Dermis microvascular lymphatic vessel endothelial cell (primary cell): ENCODE measurements around the gene SRPX2. TPM values are rescaled to one million over a fixed set of nuclear protein-coding genes. Genes with fewer than 3 reads are reported as not detected.

Experiments
- DNase-seq, 2 donors: peaks; one replicate each; pipeline versions ENCODE4 v3.0.0 to v3.0.0-alpha.2; 2010; ENCODE audit warnings: low read depth in 2 of 2
- total RNA-seq: library from RNA; depleted of rRNA; stranded (reverse); fragments of >200 nt; gene quantifications from 2 replicates; pipeline ENCODE4 v1.2.1, GENCODE V29; 2014

SRPX2 gene
- total RNA-seq, 1 donor from 2014 or later, result 4.0 TPM

GRCh38 chrX:100649550-100650356 is 5.8 kb downstream of the SRPX2 start:
- DNase-seq, result peak; percentile 88 to 92

- no peak for DNase-seq
Observed at GRCh38 chrX:100650841-100651240, 6.8 kb downstream of the SRPX2 start.

DNA sequence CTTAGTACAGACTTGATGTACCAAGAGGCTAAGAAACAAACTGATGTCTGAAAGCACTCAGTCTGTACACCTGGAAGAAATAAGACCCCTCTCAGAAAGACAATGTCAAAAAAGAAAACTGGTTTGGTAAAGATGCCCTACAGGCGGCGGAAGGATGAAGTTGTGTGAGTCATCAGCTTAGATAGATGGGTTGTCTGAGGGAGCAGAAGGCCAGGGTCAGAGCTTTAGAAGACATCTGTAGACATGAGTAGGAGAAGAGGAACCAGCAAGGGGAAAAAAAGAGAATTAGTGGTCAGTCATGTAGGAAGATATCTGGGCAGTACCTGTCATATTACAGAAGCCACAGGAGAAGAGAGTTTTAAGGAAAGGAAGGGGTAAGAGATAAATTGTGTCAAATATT is 8.3 kb downstream of the SRPX2 start:
- DNase-seq, result no peak

- DNase-seq, result peak in 1 of 2 donors; percentile 45
Observed at GRCh38 chrX:100654261-100654660, 10.3 kb downstream of the SRPX2 start.

- DNase-seq, result peak; percentile 74 to 80
Observed at GRCh38 chrX:100658941-100659381, 15.0 kb downstream of the SRPX2 start.

DNA sequence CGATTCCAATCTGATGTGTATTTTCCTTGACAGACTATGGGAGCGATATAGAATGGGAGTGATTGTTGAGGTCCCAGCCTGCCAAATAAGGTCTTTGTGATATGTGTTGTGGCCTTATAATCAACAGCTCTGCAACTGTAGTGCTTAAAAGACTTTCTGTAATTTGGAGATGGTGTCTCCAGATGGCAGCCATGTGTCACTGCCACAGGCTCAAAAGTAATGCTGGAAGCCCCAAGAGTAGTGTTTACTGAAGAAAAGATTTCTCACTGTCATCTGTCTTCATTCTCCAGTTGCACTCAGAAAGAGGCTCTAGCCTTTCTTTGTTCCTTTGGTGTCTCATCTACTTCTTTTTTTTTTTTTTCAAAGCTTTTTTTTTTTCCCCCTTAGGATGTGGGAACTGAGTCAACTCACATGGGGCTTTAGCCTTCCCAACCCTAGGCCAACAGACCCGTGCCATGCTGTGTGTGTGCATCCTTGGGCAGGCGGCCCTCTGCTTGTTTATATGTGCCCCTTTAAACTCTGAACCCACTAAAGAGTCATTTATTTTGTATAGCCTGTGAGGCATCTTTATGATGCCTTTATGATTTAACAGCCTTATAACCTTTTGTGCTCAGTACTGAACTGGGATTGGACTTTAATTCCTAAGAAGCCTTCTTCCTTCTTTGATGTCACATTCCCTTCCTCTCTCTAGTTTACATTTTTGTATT is 15.6 kb downstream of the SRPX2 start:
- DNase-seq, result no peak

- no peak for DNase-seq
Observed at GRCh38 chrX:100662170-100662569, 18.2 kb downstream of the SRPX2 start.

DNA sequence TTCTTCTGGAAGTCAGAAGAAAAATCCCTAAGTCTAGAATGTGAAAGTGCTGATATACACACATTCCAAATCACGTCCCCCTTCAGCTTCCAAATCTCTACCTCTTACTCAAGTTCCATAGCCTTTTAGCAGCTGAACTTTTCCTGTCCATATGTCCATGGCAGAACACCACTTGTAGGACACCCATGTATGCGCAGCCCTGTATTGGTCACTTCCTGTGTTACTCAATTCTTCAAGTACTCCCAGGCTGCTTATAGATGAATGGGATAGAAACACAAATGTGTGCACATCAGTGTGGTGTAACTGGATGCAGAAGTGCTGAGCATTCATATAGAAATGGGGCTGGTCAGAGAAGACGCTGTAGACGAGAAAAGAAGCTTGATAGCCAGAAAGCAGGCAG is 18.8 kb downstream of the SRPX2 start:
- peak in 1 of 2 donors; percentile 46 for DNase-seq

DNA sequence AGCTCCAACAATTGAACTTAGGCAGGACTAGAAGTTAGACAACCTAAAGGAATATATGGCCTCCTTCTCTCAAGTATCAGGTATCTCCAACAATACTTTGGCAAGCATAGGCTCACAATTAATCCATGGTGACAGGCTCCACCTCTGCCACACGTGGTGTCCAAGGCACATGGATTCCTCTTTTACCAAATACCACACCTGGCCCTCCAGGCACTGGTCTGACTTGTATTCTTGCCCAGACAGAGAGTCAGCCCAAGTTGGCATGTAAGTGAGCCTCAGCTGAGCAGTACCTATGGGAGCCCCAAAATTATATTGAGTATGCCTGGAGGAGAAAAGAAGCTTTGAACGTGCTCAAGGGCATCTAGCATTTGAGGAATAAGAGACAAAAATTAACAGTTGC is 19.6 kb downstream of the SRPX2 start:
- no peak for DNase-seq

- no peak for DNase-seq
Observed at GRCh38 chrX:100672966-100673365, 29.0 kb downstream of the SRPX2 start.

DNA sequence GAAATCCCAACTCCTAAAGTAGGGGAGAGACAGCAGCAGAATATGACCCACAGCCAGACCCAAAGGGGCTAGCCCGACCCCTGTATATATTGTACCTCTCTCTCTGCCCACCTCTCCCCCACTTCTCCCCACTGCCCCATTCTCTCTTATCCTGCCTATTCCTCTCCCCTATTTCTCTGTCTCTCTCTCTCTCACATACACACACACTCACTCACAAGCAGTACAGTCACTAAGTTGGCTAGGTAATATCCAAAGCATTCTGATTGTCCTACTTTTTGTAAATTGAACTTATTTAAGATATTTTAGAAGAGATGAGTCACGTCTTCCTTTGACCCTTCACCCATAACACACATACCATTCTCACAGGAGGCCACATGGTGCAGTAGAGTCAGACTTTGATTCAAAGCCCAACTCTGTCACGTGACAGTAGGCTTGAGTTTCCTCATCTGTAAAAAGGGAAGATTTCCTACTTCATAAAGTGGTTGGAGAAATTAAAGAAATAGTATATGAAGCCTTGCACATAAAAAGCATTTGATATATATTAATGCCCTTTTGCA is 29.5 kb downstream of the SRPX2 start:
- DNase-seq, result peak in 1 of 2 donors; percentile 79

GRCh38 chrX:100674705-100675104 is 30.7 kb downstream of the SRPX2 start:
- DNase-seq, result peak in 1 of 2 donors; percentile 17

GRCh38 chrX:100677611-100678181 is 33.7 kb downstream of the SRPX2 start:
- no peak for DNase-seq

DNA sequence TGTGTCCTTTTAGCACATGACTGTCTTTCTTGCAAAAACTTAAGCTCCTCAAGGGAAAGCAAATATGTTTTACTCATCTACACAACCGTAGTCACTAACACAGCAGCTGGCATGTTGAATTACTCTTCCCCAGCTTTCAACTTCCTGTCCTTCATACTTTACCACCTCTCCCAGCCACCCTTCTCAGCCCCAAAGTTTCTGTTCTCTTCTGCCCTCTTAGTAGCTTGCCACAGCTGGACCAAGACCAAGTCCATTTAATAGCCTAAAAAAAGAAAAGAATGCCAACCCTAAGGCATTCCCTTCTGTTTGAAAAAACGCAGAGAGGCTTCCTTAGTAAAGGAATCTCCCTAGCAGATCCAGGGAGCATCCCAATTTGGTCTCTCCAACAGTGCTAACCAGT is 36.8 kb downstream of the SRPX2 start:
- DNase-seq, result no peak

DNA sequence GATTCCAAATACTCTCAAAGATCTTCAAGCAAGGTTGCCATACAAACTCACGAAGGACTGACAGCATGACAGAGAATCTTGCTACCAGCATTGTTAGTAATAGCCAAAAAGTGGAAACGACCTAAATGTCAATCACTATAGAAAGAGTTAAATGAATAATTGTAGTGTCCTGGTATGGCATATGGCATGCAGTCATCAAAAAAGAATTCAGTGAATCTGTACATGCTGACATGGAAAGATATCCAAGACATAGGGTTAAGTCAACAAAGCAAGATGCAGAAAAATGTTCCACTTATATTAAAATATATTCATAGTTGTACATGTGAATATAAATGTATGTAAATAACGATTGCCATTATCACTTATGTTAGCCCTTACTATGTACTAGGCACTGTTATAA is 37.6 kb downstream of the SRPX2 start:
- no peak for DNase-seq

- no peak for DNase-seq
Observed at GRCh38 chrX:100682939-100683338, 38.9 kb downstream of the SRPX2 start.

DNA sequence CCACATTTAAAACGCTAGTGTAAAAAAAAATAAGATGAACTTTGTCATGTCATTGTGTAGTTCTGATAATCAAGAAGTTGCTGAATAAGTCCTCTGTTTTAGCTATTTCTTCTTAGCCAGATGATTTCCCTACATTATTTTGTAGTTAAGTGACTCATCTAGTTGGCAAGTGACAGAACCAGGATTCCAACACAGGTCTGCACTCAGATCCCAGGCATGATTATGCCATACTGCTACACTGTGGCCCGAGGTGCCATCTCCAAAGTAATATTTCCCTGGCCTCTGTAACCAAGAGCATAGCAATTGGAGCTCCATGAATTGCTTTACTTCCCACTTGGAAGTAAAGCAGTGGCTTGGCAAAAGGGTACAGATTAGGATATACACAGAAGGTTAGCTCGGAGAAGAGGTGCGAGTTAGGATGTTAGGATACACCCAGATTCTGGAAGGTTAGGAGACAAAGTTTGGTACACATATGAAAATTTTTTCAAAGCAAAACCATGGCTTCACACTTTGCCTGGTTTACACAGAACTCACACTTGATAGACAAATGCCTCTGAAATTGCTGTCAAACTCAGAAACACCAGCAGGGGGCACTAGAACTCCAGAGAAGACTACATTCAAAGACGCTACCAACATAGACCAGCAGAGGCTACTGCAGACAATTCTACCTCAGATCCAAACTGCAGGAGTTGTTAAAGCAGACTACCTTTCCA is 41.4 kb downstream of the SRPX2 start:
- peak; percentile 81 to 82 for DNase-seq

DNA sequence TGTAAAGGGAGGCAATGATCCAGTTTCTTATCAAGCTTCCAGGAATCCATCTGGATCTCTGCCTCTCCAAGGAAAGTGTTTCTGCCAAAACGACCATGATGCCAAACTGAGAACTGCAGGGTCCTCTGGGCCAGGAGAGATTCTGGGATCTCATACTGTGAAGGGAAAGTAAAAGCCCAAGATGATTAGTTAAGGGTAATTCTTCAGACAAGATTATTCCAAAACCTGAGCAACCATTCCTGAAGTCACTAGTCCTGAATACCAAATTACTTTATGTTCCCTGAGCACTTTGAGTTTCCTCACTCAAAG is 42.0 kb downstream of the SRPX2 start:
- DNase-seq, result no peak

- DNase-seq, result no peak
Observed at GRCh38 chrX:100687128-100687527, 43.1 kb downstream of the SRPX2 start.

GRCh38 chrX:100687546-100687945 is 43.5 kb downstream of the SRPX2 start:
- DNase-seq, result no peak

DNA sequence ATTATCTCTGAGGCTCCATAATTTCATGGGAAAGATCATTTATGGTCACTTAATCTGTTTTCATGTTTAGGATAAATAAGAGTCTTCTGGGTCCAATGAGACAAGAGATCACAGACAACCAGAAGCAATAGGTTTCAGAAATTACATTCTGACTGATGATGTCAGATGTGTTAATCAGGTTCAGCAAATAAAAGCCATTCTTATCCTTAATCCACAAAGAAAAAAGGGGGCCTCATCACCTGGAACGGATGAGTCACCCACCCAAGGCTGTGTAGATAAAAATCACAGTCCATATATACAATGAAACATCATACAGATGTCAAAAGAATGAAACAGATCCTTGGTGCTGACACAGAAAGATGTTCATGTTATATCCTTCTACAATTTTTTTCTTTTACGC is 51.3 kb downstream of the SRPX2 start:
- DNase-seq, result no peak

- no peak for DNase-seq
Observed at GRCh38 chrX:100695991-100696390, 52.0 kb downstream of the SRPX2 start.
